Measurements from ENCODE around the gene GPC3.
"Not testable (repeated sequence)": the region's sequence is repeated elsewhere in the genome, so short reads cannot be mapped to it uniquely, and the experiment has no call there.

GPC3 gene

GRCh38 chrX:133892337-133892736, 93.1 kb downstream of the GPC3 start:
- DNase-seq, result no peak

GRCh38 chrX:133888984-133889383, 96.4 kb downstream of the GPC3 start:
- no peak for DNase-seq

- not testable (repeated sequence) for DNase-seq
Measured at GRCh38 chrX:133888084-133888483, 97.3 kb downstream of the GPC3 start.

- no peak for DNase-seq
Measured at GRCh38 chrX:133884430-133885394, 100.7 kb downstream of the GPC3 start.

- no peak for DNase-seq
Measured at GRCh38 chrX:133881893-133882292, 103.5 kb downstream of the GPC3 start.

GRCh38 chrX:133881007-133881406, 104.4 kb downstream of the GPC3 start:
- DNase-seq, result no peak

GRCh38 chrX:133880032-133880443, 105.4 kb downstream of the GPC3 start:
- DNase-seq, result no peak

GRCh38 chrX:133878710-133879109, 106.7 kb downstream of the GPC3 start:
- DNase-seq, result no peak

GRCh38 chrX:133876646-133877045, 108.7 kb downstream of the GPC3 start:
- no peak for DNase-seq

- DNase-seq, result no peak
Measured at GRCh38 chrX:133869270-133869669, 116.1 kb downstream of the GPC3 start.

- DNase-seq, result no peak
Measured at GRCh38 chrX:133868682-133869081, 116.7 kb downstream of the GPC3 start.

GRCh38 chrX:133868250-133868649, 117.1 kb downstream of the GPC3 start:
- DNase-seq, result no peak

GRCh38 chrX:133865761-133866471, 119.5 kb downstream of the GPC3 start:
- no peak for DNase-seq

GRCh38 chrX:133864236-133864635, 121.2 kb downstream of the GPC3 start:
- DNase-seq, result no peak

- no peak for DNase-seq
Measured at GRCh38 chrX:133859860-133860259, 125.5 kb downstream of the GPC3 start.

- no peak for DNase-seq
Measured at GRCh38 chrX:133859336-133859735, 126.1 kb downstream of the GPC3 start.

GRCh38 chrX:133857640-133858269, 127.6 kb downstream of the GPC3 start:
- no peak for DNase-seq

- DNase-seq, result no peak
Measured at GRCh38 chrX:133856819-133857218, 128.6 kb downstream of the GPC3 start.

GRCh38 chrX:133854290-133854689, 131.1 kb downstream of the GPC3 start:
- no peak for DNase-seq

GRCh38 chrX:133852837-133853356, 132.5 kb downstream of the GPC3 start:
- DNase-seq, result no peak

GRCh38 chrX:133852401-133852800, 133.0 kb downstream of the GPC3 start:
- no peak for DNase-seq

- DNase-seq, result no peak
Measured at GRCh38 chrX:133850399-133850798, 135.0 kb downstream of the GPC3 start.

All from hypothalamus (tissue), 51 donors.